GM12878 (cell line): ENCODE measurements around the gene ACD.

Experiments
- EP300 ChIP-seq, 2 experiments: fragments of 150-350 bp in 1 of 2; IDR thresholded peaks; 2 replicates each; pipeline ENCODE4 v1.6.1; 2011 to 2012; ENCODE audit warnings: low read depth in 2 of 2, low read length in 2 of 2, borderline replicate concordance in 1 of 2, improper control_type of control experiment in 1 of 2, inconsistent platforms in 1 of 2; ENCODE audit not compliant: control insufficient read depth in 1 of 2
- ESRRA ChIP-seq: IDR thresholded peaks from 2 replicates; pipeline ENCODE4 v1.6.1; 2012; ENCODE audit warnings: mild to moderate bottlenecking, low read length, improper control_type of control experiment
- FOXM1 ChIP-seq: IDR thresholded peaks from 2 replicates; pipeline ENCODE4 v1.6.1; 2012; ENCODE audit warnings: low read depth, mild to moderate bottlenecking, inconsistent platforms, low read length, moderate library complexity
- NFYB ChIP-seq: IDR thresholded peaks from 2 replicates; pipeline ENCODE4 v1.6.1; 2011; ENCODE audit warnings: low read depth, mild to moderate bottlenecking, low read length, improper control_type of control experiment, moderate library complexity; ENCODE audit not compliant: insufficient read depth
- POLR2AphosphoS5 ChIP-seq: IDR thresholded peaks from 2 replicates; pipeline ENCODE4 v1.6.1; 2011; ENCODE audit warnings: mild to moderate bottlenecking, low read length, inconsistent platforms
- RB1 ChIP-seq: fragments of 450-650 bp; formaldehyde crosslinking; IDR thresholded peaks from 2 replicates; pipeline ENCODE4 v1.6.1; 2017; ENCODE audit warnings: mild to moderate bottlenecking, borderline replicate concordance
- TCF7 ChIP-seq: IDR thresholded peaks from 2 replicates; pipeline ENCODE4 v1.6.1; 2014; ENCODE audit warnings: antibody characterized with exemption, borderline replicate concordance
- TF ChIP-seq, protein P1 (sequence below): IDR thresholded peaks from 2 replicates; pipeline ENCODE4 v1.6.1; 2011; ENCODE audit warnings: borderline replicate concordance, low read depth, mild to moderate bottlenecking, moderate library complexity, mixed read lengths, low read length; ENCODE audit not compliant: insufficient read depth; ENCODE audit errors: extremely low read length
- TF ChIP-seq, protein P2 (sequence below), 3 experiments: IDR thresholded peaks in 2 of 3; conservative IDR thresholded peaks in 1 of 3; 2 replicates each; pipeline ENCODE4 v1.5.1; 2011; ENCODE audit warnings: low read depth in 3 of 3, low read length in 3 of 3, mild to moderate bottlenecking in 3 of 3, control low read depth in 2 of 3, moderate library complexity in 2 of 3, inconsistent platforms in 1 of 3, mixed read lengths in 1 of 3; ENCODE audit not compliant: control insufficient read depth in 2 of 3, insufficient read depth in 1 of 3; ENCODE audit errors: extremely low read depth in 1 of 3
- TF ChIP-seq, protein P3 (sequence below): IDR thresholded peaks from 2 replicates; pipeline ENCODE4 v1.6.1; 2011; ENCODE audit warnings: low read depth, low read length, improper control_type of control experiment, borderline replicate concordance

DNA sequence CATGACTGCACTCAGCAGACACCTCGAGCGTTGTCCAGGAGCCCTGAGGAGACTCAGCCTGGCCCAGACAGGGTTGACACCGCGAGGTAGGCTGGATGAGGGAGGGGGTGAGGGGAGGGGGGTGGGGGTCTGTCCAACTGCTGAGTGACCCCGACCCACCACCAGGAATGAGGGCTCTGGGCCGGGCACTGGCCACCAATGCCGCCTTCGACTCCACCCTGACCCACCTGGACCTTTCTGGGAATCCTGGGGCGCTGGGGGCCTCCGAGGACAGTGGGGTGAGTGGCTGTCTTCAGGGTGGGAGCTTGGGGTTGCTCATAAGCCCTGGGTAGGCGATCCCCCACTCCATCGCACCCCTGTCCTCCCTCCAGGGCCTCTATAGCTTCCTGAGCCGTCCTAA lies 12.4 kb downstream of the ACD start:
- TF ChIP-seq POLR2AphosphoS5 = no peak
- TF ChIP-seq, protein P1, sequence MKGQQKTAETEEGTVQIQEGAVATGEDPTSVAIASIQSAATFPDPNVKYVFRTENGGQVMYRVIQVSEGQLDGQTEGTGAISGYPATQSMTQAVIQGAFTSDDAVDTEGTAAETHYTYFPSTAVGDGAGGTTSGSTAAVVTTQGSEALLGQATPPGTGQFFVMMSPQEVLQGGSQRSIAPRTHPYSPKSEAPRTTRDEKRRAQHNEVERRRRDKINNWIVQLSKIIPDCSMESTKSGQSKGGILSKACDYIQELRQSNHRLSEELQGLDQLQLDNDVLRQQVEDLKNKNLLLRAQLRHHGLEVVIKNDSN = no peak
- TF ChIP-seq, protein P2, sequence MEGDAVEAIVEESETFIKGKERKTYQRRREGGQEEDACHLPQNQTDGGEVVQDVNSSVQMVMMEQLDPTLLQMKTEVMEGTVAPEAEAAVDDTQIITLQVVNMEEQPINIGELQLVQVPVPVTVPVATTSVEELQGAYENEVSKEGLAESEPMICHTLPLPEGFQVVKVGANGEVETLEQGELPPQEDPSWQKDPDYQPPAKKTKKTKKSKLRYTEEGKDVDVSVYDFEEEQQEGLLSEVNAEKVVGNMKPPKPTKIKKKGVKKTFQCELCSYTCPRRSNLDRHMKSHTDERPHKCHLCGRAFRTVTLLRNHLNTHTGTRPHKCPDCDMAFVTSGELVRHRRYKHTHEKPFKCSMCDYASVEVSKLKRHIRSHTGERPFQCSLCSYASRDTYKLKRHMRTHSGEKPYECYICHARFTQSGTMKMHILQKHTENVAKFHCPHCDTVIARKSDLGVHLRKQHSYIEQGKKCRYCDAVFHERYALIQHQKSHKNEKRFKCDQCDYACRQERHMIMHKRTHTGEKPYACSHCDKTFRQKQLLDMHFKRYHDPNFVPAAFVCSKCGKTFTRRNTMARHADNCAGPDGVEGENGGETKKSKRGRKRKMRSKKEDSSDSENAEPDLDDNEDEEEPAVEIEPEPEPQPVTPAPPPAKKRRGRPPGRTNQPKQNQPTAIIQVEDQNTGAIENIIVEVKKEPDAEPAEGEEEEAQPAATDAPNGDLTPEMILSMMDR (IDR thresholded peaks at IDR 0.05 in 2 of 3, conservative IDR thresholded peaks at IDR 0.05 in 1 of 3; ENCODE audit: control insufficient read depth in 2 of 3, extremely low read depth in 1 of 3, insufficient read depth in 1 of 3, low read depth in 3 of 3, low read length in 3 of 3) = no peak
- TF ChIP-seq FOXM1 = no peak
- TF ChIP-seq EP300 (IDR thresholded peaks at IDR 0.05; ENCODE audit: borderline replicate concordance in 1 of 2, control insufficient read depth in 1 of 2, low read depth in 2 of 2, low read length in 2 of 2) = no peak
- TF ChIP-seq RB1 = no peak
- TF ChIP-seq ESRRA = no peak
- TF ChIP-seq, protein P3, sequence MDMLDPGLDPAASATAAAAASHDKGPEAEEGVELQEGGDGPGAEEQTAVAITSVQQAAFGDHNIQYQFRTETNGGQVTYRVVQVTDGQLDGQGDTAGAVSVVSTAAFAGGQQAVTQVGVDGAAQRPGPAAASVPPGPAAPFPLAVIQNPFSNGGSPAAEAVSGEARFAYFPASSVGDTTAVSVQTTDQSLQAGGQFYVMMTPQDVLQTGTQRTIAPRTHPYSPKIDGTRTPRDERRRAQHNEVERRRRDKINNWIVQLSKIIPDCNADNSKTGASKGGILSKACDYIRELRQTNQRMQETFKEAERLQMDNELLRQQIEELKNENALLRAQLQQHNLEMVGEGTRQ = no peak
- TF ChIP-seq TCF7 = no peak
- no peak for TF ChIP-seq NFYB
